ELF-1 (cell line): ENCODE results near the gene CTAGE15.
"Not testable (repeated sequence)": the region's sequence is repeated elsewhere in the genome, so short reads cannot be mapped to it uniquely, and the experiment has no call there.

Experiments used
- DNase-seq: peaks from one replicate; pipeline ENCODE4 v3.0.0-alpha.2; 2016; ENCODE audit warnings: low read depth, low spot score

The CTAGE15 gene

GRCh38 chr7:143571501-143571900 is at the start of gene CTAGE15:
CTAGE15 (plus strand) TSS chr7:143571801; CDS start chr7:143571818, 17 bp downstream.
- not testable (repeated sequence) for DNase-seq

- DNase-seq: not testable (repeated sequence)
Observed at GRCh38 chr7:143522309-143522916, 49.2 kb upstream of the CTAGE15 start.

- not testable (repeated sequence) for DNase-seq
Observed at GRCh38 chr7:143531169-143531926, 40.3 kb upstream of the CTAGE15 start.

- not testable (repeated sequence) for DNase-seq
Observed at GRCh38 chr7:143531932-143532331, 39.7 kb upstream of the CTAGE15 start.

GRCh38 chr7:143533213-143533839 is 38.3 kb upstream of the CTAGE15 start:
- DNase-seq: not testable (repeated sequence)

GRCh38 chr7:143536443-143536842 is 35.2 kb upstream of the CTAGE15 start:
- DNase-seq: not testable (repeated sequence)

- DNase-seq: not testable (repeated sequence)
Observed at GRCh38 chr7:143543288-143544038, 28.1 kb upstream of the CTAGE15 start.

GRCh38 chr7:143555968-143556367 is 15.6 kb upstream of the CTAGE15 start:
- DNase-seq: not testable (repeated sequence)

- not testable (repeated sequence) for DNase-seq
Observed at GRCh38 chr7:143563306-143563705, 8.3 kb upstream of the CTAGE15 start.

- DNase-seq: not testable (repeated sequence)
Observed at GRCh38 chr7:143566001-143566400, 5.6 kb upstream of the CTAGE15 start.

GRCh38 chr7:143588183-143588582 is 16.6 kb downstream of the CTAGE15 start:
- not testable (repeated sequence) for DNase-seq

- not testable (repeated sequence) for DNase-seq
Observed at GRCh38 chr7:143589897-143590296, 18.3 kb downstream of the CTAGE15 start.

GRCh38 chr7:143598086-143598485 is 26.5 kb downstream of the CTAGE15 start:
- DNase-seq: not testable (repeated sequence)

- DNase-seq: not testable (repeated sequence)
Observed at GRCh38 chr7:143603549-143603948, 31.9 kb downstream of the CTAGE15 start.

- DNase-seq: not testable (repeated sequence)
Observed at GRCh38 chr7:143606088-143606487, 34.5 kb downstream of the CTAGE15 start.

GRCh38 chr7:143615545-143615944 is 43.9 kb downstream of the CTAGE15 start:
- not testable (repeated sequence) for DNase-seq

- not testable (repeated sequence) for DNase-seq
Observed at GRCh38 chr7:143617204-143617603, 45.6 kb downstream of the CTAGE15 start.

- not testable (repeated sequence) for DNase-seq
Observed at GRCh38 chr7:143620058-143620457, 48.5 kb downstream of the CTAGE15 start.

- not testable (repeated sequence) for DNase-seq
Observed at GRCh38 chr7:143620646-143621045, 49.0 kb downstream of the CTAGE15 start, which contains the start of gene TCAF2. TCAF2 (plus strand) TSS chr7:143620974.

- DNase-seq: not testable (repeated sequence)
Observed at GRCh38 chr7:143621175-143621574, 49.6 kb downstream of the CTAGE15 start.

- DNase-seq: not testable (repeated sequence)
Observed at GRCh38 chr7:143622130-143622529, 50.5 kb downstream of the CTAGE15 start.
